ENCODE results near the gene FLNA.

GRCh38 chrX:154365997-154366665, 8.3 kb downstream of the FLNA start:
- no peak for TF ChIP-seq POLR2A (IDR thresholded peaks at IDR 0.05)
- TF ChIP-seq CTCF (IDR thresholded peaks at IDR 0.05), result no peak

Measured in breast epithelium (tissue), 3 donors.